ENCODE results near the gene NUDT21. TPM values are rescaled to one million over a fixed set of nuclear protein-coding genes. Genes with fewer than 3 reads are reported as not detected.

Gene NUDT21
- total RNA-seq, 1 experiment from 2014 or later = 305 TPM

GRCh38 chr16:56405977-56406672 is 45.0 kb downstream of the NUDT21 start:
- TF ChIP-seq CTCF (IDR thresholded peaks at IDR 0.05; ENCODE audit: insufficient read depth in 1 of 2, low read depth in 1 of 2, low read length in 1 of 2, severe bottlenecking in 1 of 2, unreplicated experiment in 1 of 2) = no peak
- no peak for DNase-seq
- Mint-ChIP-seq H3K9me3 (ENCODE audit: unreplicated experiment) (no peaks in the 10 kb centered on the region), H3K36me3 (ENCODE audit: insufficient read depth, unreplicated experiment) (peaks cover 57% of the 10 kb centered on the region), H3K27me3 (ENCODE audit: insufficient read depth, unreplicated experiment) (no peaks in the 10 kb centered on the region), H3K4me3 (ENCODE audit: unreplicated experiment) (no peak overlapping the region), H3K4me1 (ENCODE audit: low read depth, unreplicated experiment) (peaks cover 7% of the 10 kb centered on the region), H3K27ac (ENCODE audit: unreplicated experiment) (no peak overlapping the region)
- H3K36me3 ChIP-seq (ENCODE audit: control insufficient read depth, insufficient read depth, low read length) = 0 out of 2 replicates have a peak, but pooled peaks cover 3% of the 10 kb centered on the region
- intact Hi-C loops (cut with micrococcal nuclease; ENCODE audit: unreplicated experiment) = no loop called here
- ChIA-PET CTCF (no interaction called here), POLR2A (no interaction called here)
- no peaks in the 10 kb centered on the region for H3K9me3 ChIP-seq
- no peak overlapping the region for H3K4me3 ChIP-seq (ENCODE audit: low read depth, low read length)
- no TSS peak for BruUV-seq (replicated peaks)
- H3K4me1 ChIP-seq = no peaks in the 10 kb centered on the region
- H3K27me3 ChIP-seq (replicated peaks; ENCODE audit: control insufficient read depth, insufficient read depth, low read length) = no peaks in the 10 kb centered on the region

GRCh38 chr16:56401482-56401881 is 49.6 kb downstream of the NUDT21 start:
- no TSS peak for BruUV-seq (replicated peaks)
- DNase-seq = peak; percentile 56 to 62
- peak; percentile 39 to 48 for TF ChIP-seq CTCF (IDR thresholded peaks at IDR 0.05; ENCODE audit: insufficient read depth in 1 of 2, low read depth in 1 of 2, low read length in 1 of 2, severe bottlenecking in 1 of 2, unreplicated experiment in 1 of 2)
- intact Hi-C loops (cut with micrococcal nuclease; ENCODE audit: unreplicated experiment) = no loop called here
- ChIA-PET CTCF (interaction anchor here (0.6 to 1.1 kb wide), 5 partner anchors 22 to 301 kb away, joined by 3 to 6 read pairs (median 4); no protein-coding TSS in a partner anchor), POLR2A (no interaction called here)
- no peak overlapping the region for H3K4me3 Mint-ChIP-seq (ENCODE audit: unreplicated experiment)
- H3K27ac Mint-ChIP-seq (ENCODE audit: unreplicated experiment) = no peak overlapping the region
- peaks cover 49% of the 10 kb centered on the region for H3K36me3 Mint-ChIP-seq (ENCODE audit: insufficient read depth, unreplicated experiment)
- H3K4me1 ChIP-seq = no peaks in the 10 kb centered on the region
- H3K27me3 ChIP-seq (replicated peaks; ENCODE audit: control insufficient read depth, insufficient read depth, low read length) = no peaks in the 10 kb centered on the region
- no peaks in the 10 kb centered on the region; the same call in 1 of the 2 replicates for H3K36me3 ChIP-seq (ENCODE audit: control insufficient read depth, insufficient read depth, low read length)
- H3K4me3 ChIP-seq (ENCODE audit: low read depth, low read length) = no peak overlapping the region
- H3K9me3 ChIP-seq = no peaks in the 10 kb centered on the region
- no peaks in the 10 kb centered on the region for H3K27me3 Mint-ChIP-seq (ENCODE audit: insufficient read depth, unreplicated experiment)
- H3K9me3 Mint-ChIP-seq (ENCODE audit: unreplicated experiment) = no peaks in the 10 kb centered on the region
- H3K4me1 Mint-ChIP-seq (ENCODE audit: low read depth, unreplicated experiment) = no peaks in the 10 kb centered on the region

- intact Hi-C loops (cut with micrococcal nuclease; ENCODE audit: unreplicated experiment) = no loop called here
Observed at GRCh38 chr16:56400458-56400857, 50.7 kb downstream of the NUDT21 start.

More at GRCh38 chr16:56400458-56400857, 50.7 kb downstream of the NUDT21 start:
- H3K27ac Mint-ChIP-seq (ENCODE audit: unreplicated experiment) = no peak overlapping the region
- no peaks in the 10 kb centered on the region for H3K4me1 Mint-ChIP-seq (ENCODE audit: low read depth, unreplicated experiment)
- ChIA-PET POLR2A (no interaction called here), CTCF (no interaction called here)
- no peaks in the 10 kb centered on the region for H3K27me3 Mint-ChIP-seq (ENCODE audit: insufficient read depth, unreplicated experiment)
- Histone ChIP-seq H3K9me3 (no peaks in the 10 kb centered on the region), H3K4me1 (no peaks in the 10 kb centered on the region), H3K27me3 (replicated peaks; ENCODE audit: control insufficient read depth, insufficient read depth, low read length) (no peaks in the 10 kb centered on the region), H3K36me3 (ENCODE audit: control insufficient read depth, insufficient read depth, low read length) (no peaks in the 10 kb centered on the region; the same call in 1 of the 2 replicates), H3K4me3 (ENCODE audit: low read depth, low read length) (no peak overlapping the region)
- DNase-seq = no peak
- H3K36me3 Mint-ChIP-seq (ENCODE audit: insufficient read depth, unreplicated experiment) = peaks cover 51% of the 10 kb centered on the region
- TF ChIP-seq CTCF (IDR thresholded peaks at IDR 0.05; ENCODE audit: insufficient read depth in 1 of 2, low read depth in 1 of 2, low read length in 1 of 2, severe bottlenecking in 1 of 2, unreplicated experiment in 1 of 2) = no peak
- BruUV-seq (replicated peaks) = no TSS peak
- H3K9me3 Mint-ChIP-seq (ENCODE audit: unreplicated experiment) = no peaks in the 10 kb centered on the region
- no peak overlapping the region for H3K4me3 Mint-ChIP-seq (ENCODE audit: unreplicated experiment)
